Measurements from ENCODE around the gene PLSCR1. TPM values are rescaled to one million over a fixed set of nuclear protein-coding genes. Genes with fewer than 3 reads are reported as not detected.
A peak's percentile ranks its signal among the peaks of the same experiment; 100 is the strongest.

The PLSCR1 gene
- total and polyA plus RNA-seq, 9 of the 15 experiments (the other 6 are each of a cell fraction or from before 2014, with no cell fraction given) = 40.6 to 122 (median 69.1) TPM

- no peak for TF ChIP-seq MCM2 (IDR thresholded peaks at IDR 0.05; ENCODE audit: low read depth)
- TF ChIP-seq ZBTB1 (CRISPR knock-in tag; IDR thresholded peaks at IDR 0.05; ENCODE audit: borderline replicate concordance, low read depth) = no peak
- no peak for TF ChIP-seq ERF (CRISPR knock-in tag; IDR thresholded peaks at IDR 0.05)
- TF ChIP-seq, protein P1, sequence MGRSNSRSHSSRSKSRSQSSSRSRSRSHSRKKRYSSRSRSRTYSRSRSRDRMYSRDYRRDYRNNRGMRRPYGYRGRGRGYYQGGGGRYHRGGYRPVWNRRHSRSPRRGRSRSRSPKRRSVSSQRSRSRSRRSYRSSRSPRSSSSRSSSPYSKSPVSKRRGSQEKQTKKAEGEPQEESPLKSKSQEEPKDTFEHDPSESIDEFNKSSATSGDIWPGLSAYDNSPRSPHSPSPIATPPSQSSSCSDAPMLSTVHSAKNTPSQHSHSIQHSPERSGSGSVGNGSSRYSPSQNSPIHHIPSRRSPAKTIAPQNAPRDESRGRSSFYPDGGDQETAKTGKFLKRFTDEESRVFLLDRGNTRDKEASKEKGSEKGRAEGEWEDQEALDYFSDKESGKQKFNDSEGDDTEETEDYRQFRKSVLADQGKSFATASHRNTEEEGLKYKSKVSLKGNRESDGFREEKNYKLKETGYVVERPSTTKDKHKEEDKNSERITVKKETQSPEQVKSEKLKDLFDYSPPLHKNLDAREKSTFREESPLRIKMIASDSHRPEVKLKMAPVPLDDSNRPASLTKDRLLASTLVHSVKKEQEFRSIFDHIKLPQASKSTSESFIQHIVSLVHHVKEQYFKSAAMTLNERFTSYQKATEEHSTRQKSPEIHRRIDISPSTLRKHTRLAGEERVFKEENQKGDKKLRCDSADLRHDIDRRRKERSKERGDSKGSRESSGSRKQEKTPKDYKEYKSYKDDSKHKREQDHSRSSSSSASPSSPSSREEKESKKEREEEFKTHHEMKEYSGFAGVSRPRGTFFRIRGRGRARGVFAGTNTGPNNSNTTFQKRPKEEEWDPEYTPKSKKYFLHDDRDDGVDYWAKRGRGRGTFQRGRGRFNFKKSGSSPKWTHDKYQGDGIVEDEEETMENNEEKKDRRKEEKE (IDR thresholded peaks at IDR 0.05; ENCODE audit: borderline replicate concordance in 1 of 2, control insufficient read depth in 1 of 2, low read depth in 2 of 2, low read length in 1 of 2) = no peak
- no peak for TF ChIP-seq CCAR2 (IDR thresholded peaks at IDR 0.05; ENCODE audit: low read depth, low read length)
- no peak for TF ChIP-seq EHMT2 (IDR thresholded peaks at IDR 0.05)
- TF ChIP-seq TGIF2 (CRISPR knock-in tag; IDR thresholded peaks at IDR 0.05) = no peak
- peak; percentile 83 for TF ChIP-seq ATF3 (IDR thresholded peaks at IDR 0.05)
- TF ChIP-seq ATF3 (CRISPR knock-in tag; conservative IDR thresholded peaks at IDR 0.05) = no peak
- no peak for TF ChIP-seq ZC3H4 (CRISPR knock-in tag; IDR thresholded peaks at IDR 0.05; ENCODE audit: borderline replicate concordance)
- TF ChIP-seq CCNT2 (IDR thresholded peaks at IDR 0.05; ENCODE audit: borderline replicate concordance, extremely low read depth, insufficient read length, low read depth, low read length) = no peak
- TF ChIP-seq U2AF1 (optimal IDR thresholded peaks at IDR 0.05; ENCODE audit: low read depth, low read length) = no peak
- TF ChIP-seq EP400 (IDR thresholded peaks at IDR 0.05) = peak; percentile 63
- TF ChIP-seq, protein P2, sequence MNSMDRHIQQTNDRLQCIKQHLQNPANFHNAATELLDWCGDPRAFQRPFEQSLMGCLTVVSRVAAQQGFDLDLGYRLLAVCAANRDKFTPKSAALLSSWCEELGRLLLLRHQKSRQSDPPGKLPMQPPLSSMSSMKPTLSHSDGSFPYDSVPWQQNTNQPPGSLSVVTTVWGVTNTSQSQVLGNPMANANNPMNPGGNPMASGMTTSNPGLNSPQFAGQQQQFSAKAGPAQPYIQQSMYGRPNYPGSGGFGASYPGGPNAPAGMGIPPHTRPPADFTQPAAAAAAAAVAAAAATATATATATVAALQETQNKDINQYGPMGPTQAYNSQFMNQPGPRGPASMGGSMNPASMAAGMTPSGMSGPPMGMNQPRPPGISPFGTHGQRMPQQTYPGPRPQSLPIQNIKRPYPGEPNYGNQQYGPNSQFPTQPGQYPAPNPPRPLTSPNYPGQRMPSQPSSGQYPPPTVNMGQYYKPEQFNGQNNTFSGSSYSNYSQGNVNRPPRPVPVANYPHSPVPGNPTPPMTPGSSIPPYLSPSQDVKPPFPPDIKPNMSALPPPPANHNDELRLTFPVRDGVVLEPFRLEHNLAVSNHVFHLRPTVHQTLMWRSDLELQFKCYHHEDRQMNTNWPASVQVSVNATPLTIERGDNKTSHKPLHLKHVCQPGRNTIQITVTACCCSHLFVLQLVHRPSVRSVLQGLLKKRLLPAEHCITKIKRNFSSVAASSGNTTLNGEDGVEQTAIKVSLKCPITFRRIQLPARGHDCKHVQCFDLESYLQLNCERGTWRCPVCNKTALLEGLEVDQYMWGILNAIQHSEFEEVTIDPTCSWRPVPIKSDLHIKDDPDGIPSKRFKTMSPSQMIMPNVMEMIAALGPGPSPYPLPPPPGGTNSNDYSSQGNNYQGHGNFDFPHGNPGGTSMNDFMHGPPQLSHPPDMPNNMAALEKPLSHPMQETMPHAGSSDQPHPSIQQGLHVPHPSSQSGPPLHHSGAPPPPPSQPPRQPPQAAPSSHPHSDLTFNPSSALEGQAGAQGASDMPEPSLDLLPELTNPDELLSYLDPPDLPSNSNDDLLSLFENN (IDR thresholded peaks at IDR 0.05; ENCODE audit: low read depth in 2 of 2, low read length in 2 of 2) = no peak
- TF ChIP-seq THRAP3 (IDR thresholded peaks at IDR 0.05; ENCODE audit: borderline replicate concordance) = no peak
- no peak for TF ChIP-seq KHSRP (IDR thresholded peaks at IDR 0.05)
- TF ChIP-seq TEAD4 (IDR thresholded peaks at IDR 0.05; ENCODE audit: low read length) = peak; percentile 66
- TF ChIP-seq TEAD4 (CRISPR knock-in tag; IDR thresholded peaks at IDR 0.05; ENCODE audit: borderline replicate concordance) = no peak
- TF ChIP-seq ATF4 (CRISPR knock-in tag; IDR thresholded peaks at IDR 0.05) = peak; percentile 95
- no peak for TF ChIP-seq CHD1 (IDR thresholded peaks at IDR 0.05; ENCODE audit: low read length)
Observed at GRCh38 chr3:146554151-146554760, 9.8 kb upstream of the PLSCR1 start (continued).

Measured in K562 (cell line).